C4-2B (cell line): Measurements from ENCODE around the gene EIF3F.

Experiments used
- ZFX ChIP-seq: fragments of 450-650 bp; IDR thresholded peaks from 2 replicates; pipeline ENCODE4 v1.6.1; 2017
- TF ChIP-seq, protein P1 (sequence below): fragments of 450-650 bp; conservative IDR thresholded peaks from 2 replicates; pipeline ENCODE4 v1.5.1; 2017; ENCODE audit warnings: mild to moderate bottlenecking

- TF ChIP-seq, protein P1, sequence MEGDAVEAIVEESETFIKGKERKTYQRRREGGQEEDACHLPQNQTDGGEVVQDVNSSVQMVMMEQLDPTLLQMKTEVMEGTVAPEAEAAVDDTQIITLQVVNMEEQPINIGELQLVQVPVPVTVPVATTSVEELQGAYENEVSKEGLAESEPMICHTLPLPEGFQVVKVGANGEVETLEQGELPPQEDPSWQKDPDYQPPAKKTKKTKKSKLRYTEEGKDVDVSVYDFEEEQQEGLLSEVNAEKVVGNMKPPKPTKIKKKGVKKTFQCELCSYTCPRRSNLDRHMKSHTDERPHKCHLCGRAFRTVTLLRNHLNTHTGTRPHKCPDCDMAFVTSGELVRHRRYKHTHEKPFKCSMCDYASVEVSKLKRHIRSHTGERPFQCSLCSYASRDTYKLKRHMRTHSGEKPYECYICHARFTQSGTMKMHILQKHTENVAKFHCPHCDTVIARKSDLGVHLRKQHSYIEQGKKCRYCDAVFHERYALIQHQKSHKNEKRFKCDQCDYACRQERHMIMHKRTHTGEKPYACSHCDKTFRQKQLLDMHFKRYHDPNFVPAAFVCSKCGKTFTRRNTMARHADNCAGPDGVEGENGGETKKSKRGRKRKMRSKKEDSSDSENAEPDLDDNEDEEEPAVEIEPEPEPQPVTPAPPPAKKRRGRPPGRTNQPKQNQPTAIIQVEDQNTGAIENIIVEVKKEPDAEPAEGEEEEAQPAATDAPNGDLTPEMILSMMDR, result no peak
- no peak for TF ChIP-seq ZFX
Measured at GRCh38 chr11:8020244-8020597, 33.1 kb downstream of the EIF3F start.
